Mammary epithelial cell (primary cell): Measurements from ENCODE around the gene PTGER1.

Experiments used
- EZH2 ChIP-seq: IDR thresholded peaks from 2 replicates; pipeline ENCODE4 v1.6.1; 2012; ENCODE audit warnings: low read length, inconsistent platforms, borderline replicate concordance
- TF ChIP-seq, protein P1 (sequence below), 2 donors: IDR thresholded peaks in 1 of 2; conservative IDR thresholded peaks in 1 of 2; 2 replicates each; pipeline ENCODE4 v1.5.1; 2011 to 2012; ENCODE audit warnings: inconsistent platforms in 2 of 2, low read length in 2 of 2, mild to moderate bottlenecking in 2 of 2, control low read depth in 1 of 2, low read depth in 1 of 2; ENCODE audit not compliant: insufficient read depth in 1 of 2; ENCODE audit errors: extremely low read depth in 1 of 2

DNA sequence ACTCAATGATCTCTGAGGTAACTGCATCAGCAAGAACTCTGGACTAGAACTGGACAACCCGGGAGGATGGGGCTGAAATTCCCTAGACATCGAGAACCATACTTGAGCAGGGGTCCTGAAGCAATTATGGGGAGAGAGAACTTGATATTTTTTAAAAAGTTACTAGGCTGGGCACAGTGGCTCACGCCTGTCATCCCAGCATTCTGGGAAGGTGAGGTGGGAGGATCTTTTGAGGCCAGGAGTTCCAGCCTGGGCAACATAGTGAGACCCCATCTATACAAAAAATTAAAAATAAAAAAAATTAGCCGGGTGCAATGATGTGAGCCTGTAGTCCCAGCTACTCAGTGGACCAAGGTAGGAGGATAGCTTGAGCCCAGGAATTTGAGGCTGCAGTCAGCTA lies 45.4 kb upstream of the PTGER1 start:
- TF ChIP-seq, protein P1, sequence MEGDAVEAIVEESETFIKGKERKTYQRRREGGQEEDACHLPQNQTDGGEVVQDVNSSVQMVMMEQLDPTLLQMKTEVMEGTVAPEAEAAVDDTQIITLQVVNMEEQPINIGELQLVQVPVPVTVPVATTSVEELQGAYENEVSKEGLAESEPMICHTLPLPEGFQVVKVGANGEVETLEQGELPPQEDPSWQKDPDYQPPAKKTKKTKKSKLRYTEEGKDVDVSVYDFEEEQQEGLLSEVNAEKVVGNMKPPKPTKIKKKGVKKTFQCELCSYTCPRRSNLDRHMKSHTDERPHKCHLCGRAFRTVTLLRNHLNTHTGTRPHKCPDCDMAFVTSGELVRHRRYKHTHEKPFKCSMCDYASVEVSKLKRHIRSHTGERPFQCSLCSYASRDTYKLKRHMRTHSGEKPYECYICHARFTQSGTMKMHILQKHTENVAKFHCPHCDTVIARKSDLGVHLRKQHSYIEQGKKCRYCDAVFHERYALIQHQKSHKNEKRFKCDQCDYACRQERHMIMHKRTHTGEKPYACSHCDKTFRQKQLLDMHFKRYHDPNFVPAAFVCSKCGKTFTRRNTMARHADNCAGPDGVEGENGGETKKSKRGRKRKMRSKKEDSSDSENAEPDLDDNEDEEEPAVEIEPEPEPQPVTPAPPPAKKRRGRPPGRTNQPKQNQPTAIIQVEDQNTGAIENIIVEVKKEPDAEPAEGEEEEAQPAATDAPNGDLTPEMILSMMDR (conservative IDR thresholded peaks at IDR 0.05 in 1 of 2, IDR thresholded peaks at IDR 0.05 in 1 of 2; ENCODE audit: extremely low read depth in 1 of 2, insufficient read depth in 1 of 2, low read depth in 1 of 2, low read length in 2 of 2), result no peak
- no peak for TF ChIP-seq EZH2
